AG09309 (cell line): ENCODE results near the gene ELN.

Experiments
- DNase-seq: peaks from one replicate; pipeline ENCODE4 v3.0.0-alpha.2; 2010; ENCODE audit warnings: low read depth
- H3K4me3 ChIP-seq: 2 replicates; pipeline ENCODE4 v1.5.1; 2011; ENCODE audit warnings: mild to moderate bottlenecking, low read depth, low read length, moderate library complexity; ENCODE audit not compliant: control insufficient read depth
- CTCF ChIP-seq: IDR thresholded peaks from 2 replicates; pipeline ENCODE4 v1.5.1; 2011; ENCODE audit warnings: mild to moderate bottlenecking, low read depth, low read length, inconsistent platforms; ENCODE audit not compliant: insufficient read depth, control insufficient read depth; ENCODE audit errors: missing control alignments

The ELN gene

GRCh38 chr7:74064696-74065095 is 36.7 kb downstream of the ELN start:
- H3K4me3 ChIP-seq: no peak overlapping the region
- TF ChIP-seq CTCF: no peak
- no peak for DNase-seq

- H3K4me3 ChIP-seq: no peak overlapping the region
- DNase-seq: no peak
- TF ChIP-seq CTCF: no peak
Measured at GRCh38 chr7:74066626-74067025, 38.7 kb downstream of the ELN start.

- no peak for TF ChIP-seq CTCF
- DNase-seq: no peak
- no peak overlapping the region for H3K4me3 ChIP-seq
Measured at GRCh38 chr7:74068378-74069085, 40.6 kb downstream of the ELN start.

- DNase-seq: no peak
- no peak overlapping the region for H3K4me3 ChIP-seq
- TF ChIP-seq CTCF: no peak
Measured at GRCh38 chr7:74069086-74069541, 41.1 kb downstream of the ELN start.

GRCh38 chr7:74069790-74070618 is 42.0 kb downstream of the ELN start:
- H3K4me3 ChIP-seq: no peak overlapping the region
- TF ChIP-seq CTCF: no peak
- DNase-seq: no peak

- no peak for DNase-seq
- H3K4me3 ChIP-seq: no peak overlapping the region
- no peak for TF ChIP-seq CTCF
Measured at GRCh38 chr7:74070619-74070921, 42.6 kb downstream of the ELN start.

GRCh38 chr7:74071121-74071520 is 43.1 kb downstream of the ELN start:
- no peak overlapping the region for H3K4me3 ChIP-seq
- no peak for TF ChIP-seq CTCF
- no peak for DNase-seq
